Epithelial cell of esophagus (primary cell): Measurements from ENCODE around the gene CCDC177.
"Not testable (repeated sequence)": the region's sequence is repeated elsewhere in the genome, so short reads cannot be mapped to it uniquely, and the experiment has no call there.

Source experiments
- DNase-seq: peaks from one replicate; pipeline ENCODE4 v3.0.0; 2010; ENCODE audit warnings: low read depth
- H3K4me3 ChIP-seq: 2 replicates; pipeline ENCODE4 v1.5.1; 2011; ENCODE audit warnings: mild to moderate bottlenecking, low read length, control low read depth
- TF ChIP-seq, protein P1 (sequence below): IDR thresholded peaks from 2 replicates; pipeline ENCODE4 v1.5.1; 2011; ENCODE audit warnings: low read depth, mild to moderate bottlenecking, low read length, control low read depth, inconsistent platforms; ENCODE audit not compliant: insufficient read depth; ENCODE audit errors: missing control alignments

CCDC177 gene

DNA sequence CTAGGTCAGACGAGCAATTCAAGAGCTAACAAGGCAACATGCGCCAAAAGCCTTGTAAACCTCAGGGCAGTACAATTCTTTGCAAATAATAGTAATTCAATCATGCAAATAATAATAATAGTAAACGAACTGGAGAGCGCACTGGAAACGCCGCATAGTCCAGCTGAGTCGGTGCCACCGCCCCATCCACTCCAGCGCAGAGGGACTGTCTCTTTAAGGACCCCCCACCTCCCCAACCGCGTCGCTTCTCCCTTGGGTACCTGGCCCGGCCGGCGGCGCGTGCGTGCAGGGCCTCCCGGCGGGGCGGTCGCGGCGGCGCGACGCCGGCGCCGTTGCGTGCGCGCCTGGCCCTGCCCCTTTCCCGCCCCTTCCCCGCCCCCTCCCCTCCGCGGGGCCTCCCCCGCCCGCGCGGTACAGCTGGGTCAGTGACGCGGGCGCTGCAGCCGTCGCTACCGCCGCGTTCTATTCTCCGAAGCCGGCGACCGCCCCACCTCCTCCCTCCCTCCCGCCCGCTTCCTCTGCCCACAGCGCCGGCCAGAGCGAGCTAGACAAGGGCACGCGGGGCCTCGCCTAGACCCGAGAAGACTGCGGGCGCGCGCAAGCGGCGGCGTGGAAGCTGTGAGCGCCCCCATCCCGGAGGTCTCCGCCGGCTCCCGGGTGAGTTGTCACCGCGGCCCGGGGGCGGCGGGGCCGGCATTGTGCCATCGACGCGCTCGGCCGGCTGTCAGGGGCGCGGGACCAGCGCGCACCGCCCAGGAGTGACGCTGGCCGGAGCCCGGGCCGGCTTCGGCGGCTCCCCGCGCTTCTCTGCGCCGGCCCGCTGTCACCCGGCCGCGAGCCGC lies 36.7 kb upstream of the CCDC177 start, which contains the start of gene SUSD6:
SUSD6 (plus strand) TSS at position 425 of the 842 bp plus-strand sequence. CDS start 46,997 bp downstream, outside the sequence.
- peak; percentile 89 for DNase-seq
- TF ChIP-seq, protein P1, sequence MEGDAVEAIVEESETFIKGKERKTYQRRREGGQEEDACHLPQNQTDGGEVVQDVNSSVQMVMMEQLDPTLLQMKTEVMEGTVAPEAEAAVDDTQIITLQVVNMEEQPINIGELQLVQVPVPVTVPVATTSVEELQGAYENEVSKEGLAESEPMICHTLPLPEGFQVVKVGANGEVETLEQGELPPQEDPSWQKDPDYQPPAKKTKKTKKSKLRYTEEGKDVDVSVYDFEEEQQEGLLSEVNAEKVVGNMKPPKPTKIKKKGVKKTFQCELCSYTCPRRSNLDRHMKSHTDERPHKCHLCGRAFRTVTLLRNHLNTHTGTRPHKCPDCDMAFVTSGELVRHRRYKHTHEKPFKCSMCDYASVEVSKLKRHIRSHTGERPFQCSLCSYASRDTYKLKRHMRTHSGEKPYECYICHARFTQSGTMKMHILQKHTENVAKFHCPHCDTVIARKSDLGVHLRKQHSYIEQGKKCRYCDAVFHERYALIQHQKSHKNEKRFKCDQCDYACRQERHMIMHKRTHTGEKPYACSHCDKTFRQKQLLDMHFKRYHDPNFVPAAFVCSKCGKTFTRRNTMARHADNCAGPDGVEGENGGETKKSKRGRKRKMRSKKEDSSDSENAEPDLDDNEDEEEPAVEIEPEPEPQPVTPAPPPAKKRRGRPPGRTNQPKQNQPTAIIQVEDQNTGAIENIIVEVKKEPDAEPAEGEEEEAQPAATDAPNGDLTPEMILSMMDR, result no peak

DNA sequence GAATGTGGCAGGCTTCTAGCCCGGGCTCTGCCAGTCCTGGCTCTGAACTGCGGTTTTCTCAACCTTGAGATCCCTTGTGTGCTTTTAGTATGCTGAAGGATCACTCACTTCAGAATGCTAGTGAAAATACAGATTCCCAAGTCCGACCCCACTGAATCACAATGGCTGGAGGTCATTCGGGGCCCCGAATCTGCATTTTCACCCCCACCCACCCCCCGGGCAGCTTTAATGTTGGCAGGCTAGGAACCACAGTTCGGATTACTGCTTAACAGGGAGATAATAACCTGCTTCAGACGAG lies 36.2 kb upstream of the CCDC177 start:
- no peak for DNase-seq
- TF ChIP-seq, protein P1, result no peak
- peak overlapping the region; percentile 49 for H3K4me3 ChIP-seq

More for the DNA sequence above, 36.7 kb upstream of the CCDC177 start, which contains the start of gene SUSD6:
- peak within 1 kb of the TSS; percentile 79 for H3K4me3 ChIP-seq

DNA sequence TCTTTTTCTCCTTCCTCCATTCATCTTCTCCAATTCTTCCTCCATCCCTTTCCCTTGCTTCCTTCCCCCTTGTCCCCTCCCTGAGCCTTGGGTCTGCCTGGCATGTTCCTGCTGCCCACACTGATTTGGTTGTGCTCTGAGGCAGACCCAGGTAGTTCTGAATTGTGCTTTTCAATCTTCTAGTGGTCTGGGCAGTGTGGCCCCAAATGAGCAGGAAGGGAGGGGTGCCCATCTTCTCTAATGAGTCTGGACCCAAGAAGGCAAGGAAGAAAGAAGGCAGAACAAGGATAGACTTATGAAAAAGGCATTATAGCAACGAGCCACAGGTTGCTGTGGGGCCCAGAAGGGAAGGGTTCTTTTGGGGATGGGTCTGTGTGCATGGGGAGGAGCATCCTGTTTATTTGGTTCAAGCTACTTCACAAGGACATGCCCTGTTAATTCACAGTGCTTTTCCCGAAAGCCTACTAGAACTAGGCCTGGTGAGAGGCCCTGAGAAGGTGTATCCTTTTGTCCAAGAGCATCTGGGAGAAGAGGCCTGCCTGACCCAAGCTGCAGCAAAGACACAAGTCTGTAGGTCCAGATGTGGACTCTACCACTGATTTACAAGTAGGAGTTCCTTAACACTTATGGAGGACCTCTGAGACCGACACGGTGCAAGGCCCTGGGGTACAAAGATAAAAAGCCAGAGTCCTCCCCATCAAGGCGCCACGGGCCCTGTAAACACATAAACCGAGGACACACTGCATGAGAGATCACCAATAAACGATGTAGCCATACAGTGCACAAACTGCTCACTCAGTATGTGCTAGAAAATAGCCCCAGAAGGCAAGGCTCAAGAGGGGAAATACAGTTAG lies 35.6 kb upstream of the CCDC177 start:
- peak overlapping the region; percentile 49 for H3K4me3 ChIP-seq
- no peak for DNase-seq
- TF ChIP-seq, protein P1, result no peak

DNA sequence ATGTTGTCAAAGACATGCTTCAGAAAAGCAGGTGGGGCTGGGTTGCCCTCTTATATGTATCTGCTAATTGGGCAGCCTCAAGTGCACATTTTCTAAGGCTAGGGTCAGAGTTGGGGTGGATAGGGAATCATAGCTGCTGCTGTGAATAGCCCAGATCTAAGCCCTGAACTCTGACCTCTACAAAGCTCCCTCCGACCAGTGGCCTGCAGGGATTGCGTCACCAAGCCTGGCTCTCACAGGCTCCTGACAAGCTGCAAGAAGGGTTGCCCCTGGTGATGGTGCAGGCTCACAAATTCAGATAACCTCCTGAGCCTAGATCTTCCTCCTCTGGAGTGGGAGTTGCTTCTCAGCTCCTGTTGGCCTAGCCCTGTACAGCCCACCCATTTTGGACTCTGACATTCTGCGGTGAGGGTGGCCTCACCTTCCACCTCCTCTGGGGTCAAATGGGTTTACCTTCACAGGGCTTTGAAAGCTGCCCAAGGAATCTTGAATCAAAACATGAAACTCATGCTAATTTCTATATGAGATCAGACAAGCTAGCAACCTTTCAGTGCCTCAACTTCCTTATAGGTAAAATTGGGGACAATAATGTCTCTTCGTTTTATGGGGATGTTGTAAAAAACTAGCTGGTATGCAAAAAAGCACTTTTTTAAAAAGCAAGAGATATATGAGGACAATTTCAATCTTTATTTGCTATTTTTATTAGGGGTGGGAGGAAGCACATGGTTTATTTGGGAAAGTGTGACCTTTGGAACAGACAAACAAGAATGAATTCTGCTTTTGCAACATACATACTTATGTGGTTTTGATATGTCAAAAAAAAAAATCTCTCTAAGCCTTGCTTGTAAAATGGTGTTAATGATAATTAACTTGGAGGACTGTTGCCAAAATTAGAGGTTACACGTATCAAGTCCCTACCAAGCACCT lies 31.9 kb upstream of the CCDC177 start:
- no peak overlapping the region for H3K4me3 ChIP-seq
- no peak for DNase-seq
- TF ChIP-seq, protein P1, result no peak

DNA sequence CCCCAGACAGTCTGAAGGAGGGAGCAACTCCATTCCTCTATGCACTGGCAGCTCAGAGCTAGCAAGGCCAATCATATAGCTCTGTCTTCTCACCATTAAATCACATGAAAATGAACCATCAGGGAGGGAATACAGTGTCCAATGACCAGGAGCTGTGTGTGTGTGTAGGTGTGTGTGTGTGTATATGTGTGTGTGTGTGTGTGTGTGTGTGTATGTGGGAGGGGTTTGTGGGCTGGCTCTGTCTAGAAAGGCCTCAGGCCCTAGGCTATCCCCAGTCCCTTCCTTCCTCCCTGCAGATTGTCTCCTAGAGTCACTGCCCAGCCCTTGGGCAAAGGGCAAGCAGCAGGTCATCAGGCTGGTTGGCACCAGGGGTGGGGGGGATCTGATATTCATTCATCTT lies 31.1 kb upstream of the CCDC177 start:
- no peak overlapping the region for H3K4me3 ChIP-seq
- DNase-seq, result peak; percentile 13
- TF ChIP-seq, protein P1, result no peak

DNA sequence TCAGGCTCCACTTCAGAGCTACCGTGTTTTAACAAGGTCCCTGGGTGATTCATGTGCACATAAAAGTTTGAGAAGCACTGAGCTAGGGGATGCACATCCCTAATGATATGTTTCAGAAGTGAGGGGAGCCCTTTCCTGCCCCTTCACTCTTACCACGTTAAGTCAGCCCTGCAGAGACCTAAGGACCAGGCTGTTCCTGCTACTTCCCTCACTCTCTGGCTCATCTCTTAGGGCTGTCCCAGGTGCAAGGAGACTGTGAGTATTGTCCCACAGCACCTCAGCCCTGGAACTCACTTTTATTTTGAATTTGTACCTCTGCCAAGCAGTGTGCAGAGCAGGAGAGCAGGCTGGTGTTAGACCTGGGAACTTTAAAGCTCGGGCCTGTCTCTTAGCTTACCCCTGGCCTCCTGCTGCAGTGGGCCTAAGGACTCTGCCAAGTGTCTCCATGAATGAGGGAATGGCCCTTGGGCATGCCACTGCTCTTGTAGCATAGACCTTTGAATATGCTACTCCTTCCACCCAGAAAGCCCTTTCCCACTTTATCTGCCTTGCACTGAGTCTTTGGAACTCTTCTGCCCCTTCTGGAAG lies 25.7 kb upstream of the CCDC177 start:
- H3K4me3 ChIP-seq, result no peak overlapping the region
- TF ChIP-seq, protein P1, result no peak
- no peak for DNase-seq

DNA sequence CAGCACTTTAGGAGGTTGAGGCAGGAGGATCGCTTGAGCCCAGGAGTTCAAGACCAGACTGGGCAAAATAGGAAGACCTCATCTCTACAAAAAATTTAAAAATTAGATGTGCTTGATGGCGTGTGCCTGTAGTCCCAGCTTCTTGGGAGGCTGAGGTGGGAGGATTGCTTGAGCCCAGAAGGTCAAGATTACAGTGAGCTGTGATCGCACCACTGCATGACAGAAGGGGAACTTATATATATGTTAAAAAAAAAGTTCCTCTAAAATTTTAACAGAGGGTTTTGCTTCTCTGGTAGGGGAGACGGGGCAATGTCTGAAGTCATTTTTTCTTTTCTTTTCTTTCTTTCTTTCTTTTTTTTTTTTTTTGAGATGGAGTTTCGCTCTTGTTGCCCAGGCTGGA lies 24.8 kb upstream of the CCDC177 start:
- H3K4me3 ChIP-seq, DNase-seq: not testable (repeated sequence)
